GM12873 (cell line): ENCODE measurements around the gene DCP2.

Source experiments
- TF ChIP-seq, protein P1 (sequence below): IDR thresholded peaks from 2 replicates; pipeline ENCODE4 v1.5.1; 2012; ENCODE audit warnings: low read depth, mild to moderate bottlenecking, moderate library complexity, low read length, control low read depth; ENCODE audit not compliant: insufficient read depth; ENCODE audit errors: missing control alignments

DCP2 gene

DNA sequence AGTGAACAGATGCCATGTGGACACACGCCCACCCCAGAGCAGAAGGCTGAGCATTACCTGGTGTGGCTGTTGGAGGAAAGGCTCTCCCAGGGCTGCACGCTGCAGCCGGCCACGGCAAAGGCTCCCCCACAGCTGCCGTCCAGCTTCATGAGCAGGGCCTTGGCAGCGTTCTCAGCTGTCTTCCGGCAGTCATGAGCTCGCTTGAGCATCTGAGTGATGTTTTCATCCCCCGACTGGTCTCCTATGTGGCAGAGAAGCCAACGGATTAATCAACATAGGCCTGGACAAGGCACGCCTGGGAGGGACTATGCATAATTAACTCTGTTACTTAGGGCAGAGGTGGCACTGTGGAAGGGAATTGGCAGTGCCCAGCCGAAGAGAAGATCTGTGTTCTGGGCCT is 87.3 kb downstream of the DCP2 start:
- TF ChIP-seq, protein P1, sequence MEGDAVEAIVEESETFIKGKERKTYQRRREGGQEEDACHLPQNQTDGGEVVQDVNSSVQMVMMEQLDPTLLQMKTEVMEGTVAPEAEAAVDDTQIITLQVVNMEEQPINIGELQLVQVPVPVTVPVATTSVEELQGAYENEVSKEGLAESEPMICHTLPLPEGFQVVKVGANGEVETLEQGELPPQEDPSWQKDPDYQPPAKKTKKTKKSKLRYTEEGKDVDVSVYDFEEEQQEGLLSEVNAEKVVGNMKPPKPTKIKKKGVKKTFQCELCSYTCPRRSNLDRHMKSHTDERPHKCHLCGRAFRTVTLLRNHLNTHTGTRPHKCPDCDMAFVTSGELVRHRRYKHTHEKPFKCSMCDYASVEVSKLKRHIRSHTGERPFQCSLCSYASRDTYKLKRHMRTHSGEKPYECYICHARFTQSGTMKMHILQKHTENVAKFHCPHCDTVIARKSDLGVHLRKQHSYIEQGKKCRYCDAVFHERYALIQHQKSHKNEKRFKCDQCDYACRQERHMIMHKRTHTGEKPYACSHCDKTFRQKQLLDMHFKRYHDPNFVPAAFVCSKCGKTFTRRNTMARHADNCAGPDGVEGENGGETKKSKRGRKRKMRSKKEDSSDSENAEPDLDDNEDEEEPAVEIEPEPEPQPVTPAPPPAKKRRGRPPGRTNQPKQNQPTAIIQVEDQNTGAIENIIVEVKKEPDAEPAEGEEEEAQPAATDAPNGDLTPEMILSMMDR, result no peak

- TF ChIP-seq, protein P1, result no peak
Observed at GRCh38 chr5:113064806-113065205, 88.2 kb downstream of the DCP2 start.

DNA sequence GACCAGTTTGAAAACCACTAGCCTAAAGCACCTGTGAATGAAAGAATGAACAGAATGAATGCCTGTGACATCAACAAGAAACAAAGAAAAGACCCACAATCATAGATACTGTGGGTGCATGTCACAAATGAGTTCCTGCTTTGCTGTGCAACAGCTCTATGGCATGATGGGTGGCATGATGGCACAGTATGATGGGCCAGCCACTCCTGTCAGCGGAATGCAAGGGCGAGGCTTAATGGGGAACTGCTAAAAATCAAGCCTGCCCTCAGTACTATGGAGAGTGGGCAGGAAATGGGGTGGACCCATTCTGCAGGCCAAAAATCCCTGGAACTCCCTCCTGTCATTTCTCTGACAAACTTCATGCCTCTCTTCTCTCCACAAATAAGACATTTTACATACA is 89.0 kb downstream of the DCP2 start:
- TF ChIP-seq, protein P1, result no peak

- TF ChIP-seq, protein P1, result no peak
Observed at GRCh38 chr5:113067635-113068344, 91.2 kb downstream of the DCP2 start.

GRCh38 chr5:113068559-113068958 is 92.0 kb downstream of the DCP2 start:
- TF ChIP-seq, protein P1, result no peak
